Fibroblast of lung (primary cell): ENCODE results near the gene INPPL1. TPM values are rescaled to one million over a fixed set of nuclear protein-coding genes. Genes with fewer than 3 reads are reported as not detected.

Source experiments
- DNase-seq, 2 donors: peaks; one replicate each; pipeline versions ENCODE4 v3.0.0 to v3.0.0-alpha.2; 2010; ENCODE audit warnings: low read depth in 2 of 2
- H2AFZ ChIP-seq: 2 replicates; pipeline ENCODE4 v1.5.1; 2012; ENCODE audit warnings: low read length, control low read depth, inconsistent platforms
- H3K27ac ChIP-seq: 2 replicates; pipeline ENCODE4 v1.5.1; 2011; ENCODE audit warnings: low read length, control low read depth; ENCODE audit not compliant: insufficient read depth
- H3K27me3 ChIP-seq: 2 replicates; pipeline ENCODE4 v1.5.1; 2011; ENCODE audit warnings: mild to moderate bottlenecking, low read length; ENCODE audit not compliant: control insufficient read depth, insufficient read depth
- H3K36me3 ChIP-seq: 2 replicates; pipeline ENCODE4 v1.5.1; 2011; ENCODE audit warnings: low read length; ENCODE audit not compliant: control insufficient read depth, insufficient read depth
- H3K4me1 ChIP-seq: 2 replicates; pipeline ENCODE4 v1.5.1; 2011; ENCODE audit warnings: low read length; ENCODE audit not compliant: control insufficient read depth, insufficient read depth; ENCODE audit errors: extremely low read depth
- H3K4me2 ChIP-seq: 2 replicates; pipeline ENCODE4 v1.5.1; 2011; ENCODE audit warnings: low read length, control low read depth; ENCODE audit not compliant: insufficient read depth; ENCODE audit errors: extremely low read depth
- H3K4me3 ChIP-seq, 4 experiments: fragments of 200-600 bp in 1 of 4; sonication (generic) in 1 of 4; replicated peaks in 1 of 4; 2 replicates each; pipeline ENCODE4 v1.5.1; 2011 to 2016; ENCODE audit warnings: low read length in 4 of 4, low read depth in 3 of 4, mild to moderate bottlenecking in 3 of 4, control low read depth in 2 of 4, inconsistent platforms in 1 of 4, mixed read lengths in 1 of 4; ENCODE audit not compliant: insufficient read depth in 1 of 4; ENCODE audit errors: control extremely low read depth in 1 of 4
- H3K79me2 ChIP-seq: 2 replicates; pipeline ENCODE4 v1.5.1; 2012; ENCODE audit warnings: mild to moderate bottlenecking, low read length, inconsistent platforms; ENCODE audit not compliant: control insufficient read depth, insufficient read depth
- H3K9ac ChIP-seq: 2 replicates; pipeline ENCODE4 v1.5.1; 2011; ENCODE audit warnings: mild to moderate bottlenecking, low read length, control low read depth; ENCODE audit not compliant: insufficient read depth
- H3K9me3 ChIP-seq: 2 replicates; pipeline ENCODE4 v1.5.1; 2012; ENCODE audit warnings: low read depth, low read length; ENCODE audit not compliant: control insufficient read depth, insufficient read depth
- H4K20me1 ChIP-seq: 2 replicates; pipeline ENCODE4 v1.5.1; 2011; ENCODE audit warnings: low read length; ENCODE audit not compliant: control insufficient read depth, insufficient read depth; ENCODE audit errors: extremely low read depth
- CTCF ChIP-seq, 2 donors: IDR thresholded peaks in 1 of 2; conservative IDR thresholded peaks in 1 of 2; 1 replicate in 1 of 2; 2 replicates in 1 of 2; pipeline ENCODE4 v1.5.1; 2011 to 2012; ENCODE audit warnings: low read length in 2 of 2, control low read depth in 1 of 2, inconsistent platforms in 1 of 2, low read depth in 1 of 2, mild to moderate bottlenecking in 1 of 2
- EZH2 ChIP-seq: IDR thresholded peaks from 2 replicates; pipeline ENCODE4 v1.5.1; 2012; ENCODE audit warnings: low read length, control low read depth, mild to moderate bottlenecking; ENCODE audit errors: missing control alignments
- polyA plus RNA-seq, 2 donors: library from polyadenylated mRNA; depleted of rRNA in 1 of 2; stranded (reverse) in 1 of 2; unstranded in 1 of 2; fragments of >200 nt; gene quantifications; 2 replicates each; pipeline ENCODE4 v1.2.1, GENCODE V29; 2011 to 2012; ENCODE audit warnings: missing spikeins in 1 of 2
- total RNA-seq: library from RNA; depleted of rRNA; stranded (reverse); fragments of >200 nt; gene quantifications from 2 replicates; pipeline ENCODE4 v1.2.1, GENCODE V29; 2014

INPPL1 gene
- total and polyA plus RNA-seq, 2 donors (not counting 1 experiment from before 2014, with no cell fraction given) = 60.3 to 102 TPM

GRCh38 chr11:72239313-72239848 lies 14.8 kb downstream of the INPPL1 start:
- no peak overlapping the region for H3K27ac ChIP-seq
- H3K4me1 ChIP-seq = peaks cover 3% of the 10 kb centered on the region
- peak overlapping the region; percentile 68 for H3K4me2 ChIP-seq
- H3K9ac ChIP-seq = no peak overlapping the region
- no peak overlapping the region for H2AFZ ChIP-seq
- no peaks in the 10 kb centered on the region for H3K79me2 ChIP-seq
- H3K27me3 ChIP-seq = peaks cover 27% of the 10 kb centered on the region
- peak overlapping the region in 2 of 4 experiments; percentile 12 to 22 for H3K4me3 ChIP-seq
- no peaks in the 10 kb centered on the region for H3K9me3 ChIP-seq
- H4K20me1 ChIP-seq = peaks cover 2% of the 10 kb centered on the region
- TF ChIP-seq CTCF (conservative IDR thresholded peaks at IDR 0.05 in 1 of 2, IDR thresholded peaks at IDR 0.05 in 1 of 2; ENCODE audit: low read depth in 1 of 2, low read length in 2 of 2) = no peak
- TF ChIP-seq EZH2 = no peak
- peaks cover 14% of the 10 kb centered on the region for H3K36me3 ChIP-seq
- peak; percentile 47 to 70 for DNase-seq

DNA sequence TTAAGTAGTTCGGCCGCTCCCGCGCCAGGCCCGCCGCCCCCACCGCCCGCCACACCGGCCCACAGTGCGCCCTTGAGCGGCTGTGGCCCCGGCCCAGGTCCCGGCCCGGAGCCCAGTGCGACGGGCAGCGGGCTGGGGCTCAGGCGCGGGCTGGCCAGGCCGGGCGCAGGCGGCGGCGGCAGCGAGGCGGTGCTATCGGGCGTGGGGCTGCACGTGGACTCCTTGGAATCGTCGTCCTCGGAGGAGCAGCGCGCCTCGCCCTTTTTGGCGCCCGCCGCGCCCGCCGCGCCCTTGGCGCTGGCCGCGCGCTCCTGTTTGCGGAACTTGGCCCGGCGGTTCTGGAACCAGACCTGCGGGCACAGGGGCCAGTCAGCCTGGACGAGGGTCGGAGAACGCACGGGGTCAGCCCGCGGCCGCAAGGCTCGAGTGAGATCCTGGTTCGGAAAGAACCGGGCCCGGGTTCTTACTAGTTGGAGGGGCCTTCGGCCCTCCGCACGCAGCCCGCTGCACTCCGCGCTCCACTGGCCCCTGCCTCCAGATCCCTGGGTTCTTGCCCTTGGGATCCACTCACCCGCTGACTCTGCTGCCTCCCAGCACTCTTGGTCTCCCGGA lies 15.4 kb downstream of the INPPL1 start:
- peaks cover 3% of the 10 kb centered on the region for H3K4me1 ChIP-seq
- peaks cover 33% of the 10 kb centered on the region for H3K27me3 ChIP-seq
- TF ChIP-seq CTCF (conservative IDR thresholded peaks at IDR 0.05 in 1 of 2, IDR thresholded peaks at IDR 0.05 in 1 of 2; ENCODE audit: low read depth in 1 of 2, low read length in 2 of 2) (no peak), EZH2 (peak; percentile 27)
- peak overlapping the region in 1 of 4 experiments; percentile 42 for H3K4me3 ChIP-seq
- peak; percentile 11 to 26 for DNase-seq
- peaks cover 14% of the 10 kb centered on the region for H3K36me3 ChIP-seq
- H3K79me2 ChIP-seq = no peaks in the 10 kb centered on the region
- H3K9me3 ChIP-seq = no peaks in the 10 kb centered on the region
- H3K27ac ChIP-seq = no peak overlapping the region
- H4K20me1 ChIP-seq = peaks cover 2% of the 10 kb centered on the region
- H3K4me2 ChIP-seq = peak overlapping the region; percentile 51
- H3K9ac ChIP-seq = peak overlapping the region; percentile 7
- H2AFZ ChIP-seq = no peak overlapping the region

DNA sequence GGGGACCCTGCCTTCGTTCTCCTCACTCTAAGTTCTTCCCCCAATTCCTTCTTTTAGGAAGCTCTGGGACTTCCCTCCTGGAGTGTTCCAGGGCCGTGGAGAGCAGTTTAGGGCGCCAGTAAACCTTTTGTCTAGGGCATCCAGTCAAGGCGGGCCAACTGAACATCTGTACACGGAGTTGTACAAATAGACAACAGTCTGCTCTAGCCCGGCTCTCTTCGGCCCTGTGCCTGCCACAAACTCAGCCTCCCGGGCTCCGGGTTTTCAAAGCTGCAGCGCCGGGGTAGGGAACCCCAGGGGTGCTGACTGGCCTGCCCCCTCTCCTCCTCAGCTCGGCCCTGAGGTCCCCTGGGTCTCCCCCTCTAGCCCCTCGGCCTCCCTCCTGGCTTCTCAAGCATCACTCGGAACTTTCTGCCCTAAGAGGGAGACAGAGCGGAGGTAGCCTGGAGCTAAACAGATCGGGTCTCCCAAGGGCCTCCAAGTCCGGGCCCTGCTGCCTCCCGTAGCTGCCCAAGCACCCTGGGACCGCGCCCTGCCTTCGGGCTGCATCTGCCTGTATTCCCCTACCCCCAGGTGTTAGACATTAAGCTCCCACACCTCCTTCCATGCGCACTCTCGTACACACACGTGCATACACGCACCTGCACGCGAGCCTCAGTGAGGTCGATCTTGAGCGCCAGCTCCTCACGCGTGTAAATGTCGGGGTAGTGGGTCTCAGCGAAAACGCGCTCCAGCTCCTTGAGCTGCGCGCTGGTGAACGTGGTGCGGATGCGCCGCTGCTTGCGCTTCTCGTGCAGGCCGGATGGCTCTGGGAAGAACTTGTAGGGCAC lies 16.1 kb downstream of the INPPL1 start:
- H2AFZ ChIP-seq = no peak overlapping the region
- peaks cover 12% of the 10 kb centered on the region for H3K36me3 ChIP-seq
- no peaks in the 10 kb centered on the region for H3K79me2 ChIP-seq
- TF ChIP-seq EZH2 (peak; percentile 52), CTCF (conservative IDR thresholded peaks at IDR 0.05 in 1 of 2, IDR thresholded peaks at IDR 0.05 in 1 of 2; ENCODE audit: low read depth in 1 of 2, low read length in 2 of 2) (no peak)
- no peak overlapping the region for H3K4me2 ChIP-seq
- H3K4me3 ChIP-seq = peak overlapping the region in 1 of 4 experiments; percentile 42
- H3K4me1 ChIP-seq = peaks cover 3% of the 10 kb centered on the region
- H3K9ac ChIP-seq = no peak overlapping the region
- peaks cover 2% of the 10 kb centered on the region for H4K20me1 ChIP-seq
- DNase-seq = peak; percentile 17 to 18
- H3K27me3 ChIP-seq = peaks cover 40% of the 10 kb centered on the region
- H3K9me3 ChIP-seq = no peaks in the 10 kb centered on the region
- no peak overlapping the region for H3K27ac ChIP-seq
